GM23338 (cell line): ENCODE data around the gene GAS2.

Source experiments
- CREB1 ChIP-seq: fragments of 250-450 bp; sonication (Bioruptor Pico); IDR thresholded peaks from 2 replicates; pipeline ENCODE4 v1.5.0; 2020; ENCODE audit warnings: low read depth, mild to moderate bottlenecking, moderate library complexity
- NANOG ChIP-seq: IDR thresholded peaks from 2 replicates; pipeline ENCODE4 v1.6.1; 2016; ENCODE audit warnings: antibody characterized with exemption, borderline replicate concordance
- POLR2AphosphoS5 ChIP-seq: IDR thresholded peaks from 2 replicates; pipeline ENCODE4 v1.6.1; 2016; ENCODE audit warnings: antibody characterized with exemption, low read depth
- TF ChIP-seq, protein P1 (sequence below), 2 experiments: fragments of 200-600 bp in 1 of 2; sonication (generic) in 1 of 2; conservative IDR thresholded peaks; 2 replicates each; pipeline versions ENCODE4 v1.5.1 to v1.6.1; 2016 to 2017; ENCODE audit warnings: antibody characterized with exemption in 2 of 2, low read depth in 2 of 2, mild to moderate bottlenecking in 2 of 2, moderate library complexity in 1 of 2
- TF ChIP-seq, protein P2 (sequence below): IDR thresholded peaks from 2 replicates; pipeline ENCODE4 v1.6.1; 2016; ENCODE audit warnings: antibody characterized with exemption
- TF ChIP-seq, protein P3 (sequence below): IDR thresholded peaks from one replicate; pipeline ENCODE4 v1.6.1; 2018; ENCODE audit warnings: antibody characterized with exemption; ENCODE audit not compliant: unreplicated experiment

DNA sequence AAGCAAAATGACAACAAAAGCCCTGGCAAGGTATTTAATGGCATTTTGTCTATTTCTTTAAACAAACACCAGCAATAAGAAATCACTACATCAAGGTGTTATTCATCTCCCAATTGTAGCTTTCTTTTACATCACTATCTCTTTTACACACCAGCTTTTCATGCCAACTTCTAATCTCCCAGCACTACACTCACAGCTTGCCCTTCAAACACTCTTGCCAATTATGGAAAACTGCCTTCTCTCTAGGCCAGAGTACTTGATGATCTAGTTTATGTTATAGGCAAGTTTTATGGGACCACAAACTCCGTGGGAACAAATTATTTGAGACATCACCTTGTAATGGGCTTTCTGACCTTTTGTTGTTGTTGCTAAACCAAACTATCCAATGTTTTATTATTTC is 101.9 kb downstream of the GAS2 start:
- TF ChIP-seq, protein P1, sequence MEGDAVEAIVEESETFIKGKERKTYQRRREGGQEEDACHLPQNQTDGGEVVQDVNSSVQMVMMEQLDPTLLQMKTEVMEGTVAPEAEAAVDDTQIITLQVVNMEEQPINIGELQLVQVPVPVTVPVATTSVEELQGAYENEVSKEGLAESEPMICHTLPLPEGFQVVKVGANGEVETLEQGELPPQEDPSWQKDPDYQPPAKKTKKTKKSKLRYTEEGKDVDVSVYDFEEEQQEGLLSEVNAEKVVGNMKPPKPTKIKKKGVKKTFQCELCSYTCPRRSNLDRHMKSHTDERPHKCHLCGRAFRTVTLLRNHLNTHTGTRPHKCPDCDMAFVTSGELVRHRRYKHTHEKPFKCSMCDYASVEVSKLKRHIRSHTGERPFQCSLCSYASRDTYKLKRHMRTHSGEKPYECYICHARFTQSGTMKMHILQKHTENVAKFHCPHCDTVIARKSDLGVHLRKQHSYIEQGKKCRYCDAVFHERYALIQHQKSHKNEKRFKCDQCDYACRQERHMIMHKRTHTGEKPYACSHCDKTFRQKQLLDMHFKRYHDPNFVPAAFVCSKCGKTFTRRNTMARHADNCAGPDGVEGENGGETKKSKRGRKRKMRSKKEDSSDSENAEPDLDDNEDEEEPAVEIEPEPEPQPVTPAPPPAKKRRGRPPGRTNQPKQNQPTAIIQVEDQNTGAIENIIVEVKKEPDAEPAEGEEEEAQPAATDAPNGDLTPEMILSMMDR (conservative IDR thresholded peaks at IDR 0.05; ENCODE audit: low read depth in 2 of 2), result no peak
- TF ChIP-seq, protein P2, sequence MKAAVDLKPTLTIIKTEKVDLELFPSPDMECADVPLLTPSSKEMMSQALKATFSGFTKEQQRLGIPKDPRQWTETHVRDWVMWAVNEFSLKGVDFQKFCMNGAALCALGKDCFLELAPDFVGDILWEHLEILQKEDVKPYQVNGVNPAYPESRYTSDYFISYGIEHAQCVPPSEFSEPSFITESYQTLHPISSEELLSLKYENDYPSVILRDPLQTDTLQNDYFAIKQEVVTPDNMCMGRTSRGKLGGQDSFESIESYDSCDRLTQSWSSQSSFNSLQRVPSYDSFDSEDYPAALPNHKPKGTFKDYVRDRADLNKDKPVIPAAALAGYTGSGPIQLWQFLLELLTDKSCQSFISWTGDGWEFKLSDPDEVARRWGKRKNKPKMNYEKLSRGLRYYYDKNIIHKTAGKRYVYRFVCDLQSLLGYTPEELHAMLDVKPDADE, result no peak
- TF ChIP-seq POLR2AphosphoS5 (no peak), NANOG (no peak), CREB1 (CRISPR knock-in tag) (no peak)
- TF ChIP-seq, protein P3, sequence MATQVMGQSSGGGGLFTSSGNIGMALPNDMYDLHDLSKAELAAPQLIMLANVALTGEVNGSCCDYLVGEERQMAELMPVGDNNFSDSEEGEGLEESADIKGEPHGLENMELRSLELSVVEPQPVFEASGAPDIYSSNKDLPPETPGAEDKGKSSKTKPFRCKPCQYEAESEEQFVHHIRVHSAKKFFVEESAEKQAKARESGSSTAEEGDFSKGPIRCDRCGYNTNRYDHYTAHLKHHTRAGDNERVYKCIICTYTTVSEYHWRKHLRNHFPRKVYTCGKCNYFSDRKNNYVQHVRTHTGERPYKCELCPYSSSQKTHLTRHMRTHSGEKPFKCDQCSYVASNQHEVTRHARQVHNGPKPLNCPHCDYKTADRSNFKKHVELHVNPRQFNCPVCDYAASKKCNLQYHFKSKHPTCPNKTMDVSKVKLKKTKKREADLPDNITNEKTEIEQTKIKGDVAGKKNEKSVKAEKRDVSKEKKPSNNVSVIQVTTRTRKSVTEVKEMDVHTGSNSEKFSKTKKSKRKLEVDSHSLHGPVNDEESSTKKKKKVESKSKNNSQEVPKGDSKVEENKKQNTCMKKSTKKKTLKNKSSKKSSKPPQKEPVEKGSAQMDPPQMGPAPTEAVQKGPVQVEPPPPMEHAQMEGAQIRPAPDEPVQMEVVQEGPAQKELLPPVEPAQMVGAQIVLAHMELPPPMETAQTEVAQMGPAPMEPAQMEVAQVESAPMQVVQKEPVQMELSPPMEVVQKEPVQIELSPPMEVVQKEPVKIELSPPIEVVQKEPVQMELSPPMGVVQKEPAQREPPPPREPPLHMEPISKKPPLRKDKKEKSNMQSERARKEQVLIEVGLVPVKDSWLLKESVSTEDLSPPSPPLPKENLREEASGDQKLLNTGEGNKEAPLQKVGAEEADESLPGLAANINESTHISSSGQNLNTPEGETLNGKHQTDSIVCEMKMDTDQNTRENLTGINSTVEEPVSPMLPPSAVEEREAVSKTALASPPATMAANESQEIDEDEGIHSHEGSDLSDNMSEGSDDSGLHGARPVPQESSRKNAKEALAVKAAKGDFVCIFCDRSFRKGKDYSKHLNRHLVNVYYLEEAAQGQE, result no peak
